Measurements from ENCODE around the gene ARRB2. TPM values are rescaled to one million over a fixed set of nuclear protein-coding genes. Genes with fewer than 3 reads are reported as not detected.

The ARRB2 gene
- total and polyA plus RNA-seq, 2 experiments from 2014 or later: 37.3 to 45.0 TPM

- TF ChIP-seq ETS1 (IDR thresholded peaks at IDR 0.05): no peak
- no peak for TF ChIP-seq CREB1 (CRISPR knock-in tag; IDR thresholded peaks at IDR 0.05; ENCODE audit: low read depth)
- TF ChIP-seq POLR2AphosphoS5 (IDR thresholded peaks at IDR 0.05; ENCODE audit: low read depth): no peak
- Mint-ChIP-seq H3K36me3 (ENCODE audit: low read depth) (peaks cover 4% of the 10 kb centered on the region; the same call in 1 of the 3 replicates), H3K4me3 (no peak overlapping the region; the same call in 2 of the 3 replicates)
Measured at GRCh38 chr17:4734857-4735475, 24.5 kb downstream of the ARRB2 start.

GRCh38 chr17:4735876-4736651 is 25.6 kb downstream of the ARRB2 start:
- Histone ChIP-seq H3K79me2 (replicated peaks; ENCODE audit: insufficient read depth) (no peaks in the 10 kb centered on the region), H3K4me2 (no peak overlapping the region), H2AFZ (no peak overlapping the region), H3K27me3 (ENCODE audit: insufficient read depth) (peaks cover 58% of the 10 kb centered on the region), H4K20me1 (replicated peaks; ENCODE audit: insufficient read depth) (0 out of 2 replicates have a peak, but pooled peaks cover 5% of the 10 kb centered on the region), H3K4me1 (ENCODE audit: insufficient read depth) (peaks cover 9% of the 10 kb centered on the region; the same call in 1 of the 2 replicates), H3K27ac (ENCODE audit: low read depth) (no peak overlapping the region), H3K9me2 (ENCODE audit: insufficient read depth) (no peaks in the 10 kb centered on the region), H3K36me3 (ENCODE audit: insufficient read depth) (no peaks in the 10 kb centered on the region), H3F3A (replicated peaks; ENCODE audit: low read depth) (peaks cover 6% of the 10 kb centered on the region; the same call in 1 of the 2 replicates), H3K4me3 (no peak overlapping the region)
- H3K4me3 Mint-ChIP-seq: no peak overlapping the region
- H3K27me3 Mint-ChIP-seq (ENCODE audit: insufficient read depth, low read depth, poor library complexity): peaks cover 51% of the 10 kb centered on the region
- no peak overlapping the region for H3K27ac Mint-ChIP-seq
- H3K4me1 Mint-ChIP-seq: peaks cover 9% of the 10 kb centered on the region
- ATAC-seq (no peak), DNase-seq (ENCODE audit: low spot score) (no peak)
- H3K36me3 Mint-ChIP-seq (ENCODE audit: low read depth): peaks cover 4% of the 10 kb centered on the region; the same call in 1 of the 3 replicates
- no peaks in the 10 kb centered on the region; the same call in 1 of the 3 replicates for H3K9me3 Mint-ChIP-seq
- TF ChIP-seq ZNF331 (CRISPR knock-in tag; IDR thresholded peaks at IDR 0.05; ENCODE audit: low read depth) (no peak), EZH2phosphoT487 (IDR thresholded peaks at IDR 0.05; ENCODE audit: unreplicated experiment) (no peak), ZNF462 (CRISPR knock-in tag; IDR thresholded peaks at IDR 0.05) (no peak), ETS1 (IDR thresholded peaks at IDR 0.05) (no peak), ZNF114 (CRISPR knock-in tag; IDR thresholded peaks at IDR 0.05) (no peak), CTCF (conservative IDR thresholded peaks at IDR 0.05; ENCODE audit: low read depth in 2 of 2) (no peak), NANOG (IDR thresholded peaks at IDR 0.05; ENCODE audit: borderline replicate concordance) (no peak)

More at GRCh38 chr17:4734857-4735475, 24.5 kb downstream of the ARRB2 start:
- Mint-ChIP-seq H3K27me3 (ENCODE audit: insufficient read depth, low read depth, poor library complexity) (peaks cover 44% of the 10 kb centered on the region), H3K27ac (no peak overlapping the region), H3K4me1 (peaks cover 12% of the 10 kb centered on the region), H3K9me3 (no peaks in the 10 kb centered on the region; the same call in 2 of the 3 replicates)
- no peak for ATAC-seq
- Histone ChIP-seq H3K27me3 (ENCODE audit: insufficient read depth) (peaks cover 47% of the 10 kb centered on the region), H3K79me2 (replicated peaks; ENCODE audit: insufficient read depth) (no peaks in the 10 kb centered on the region), H3K27ac (ENCODE audit: low read depth) (no peak overlapping the region), H3F3A (replicated peaks; ENCODE audit: low read depth) (peaks cover under 1% of the 10 kb centered on the region; the same call in 1 of the 2 replicates), H3K4me1 (ENCODE audit: insufficient read depth) (peaks cover 9% of the 10 kb centered on the region; the same call in 1 of the 2 replicates), H2AFZ (no peak overlapping the region), H3K9me2 (ENCODE audit: insufficient read depth) (no peaks in the 10 kb centered on the region), H3K4me2 (no peak overlapping the region), H3K36me3 (ENCODE audit: insufficient read depth) (no peaks in the 10 kb centered on the region), H3K4me3 (no peak overlapping the region), H4K20me1 (replicated peaks; ENCODE audit: insufficient read depth) (0 out of 2 replicates have a peak, but pooled peaks cover 5% of the 10 kb centered on the region)
- no peak for DNase-seq (ENCODE audit: low spot score)
